HTR-8/SVneo (cell line): Measurements from ENCODE around the gene EPB41L4B.
A peak's percentile ranks its signal among the peaks of the same experiment; 100 is the strongest.

Experiments
- DNase-seq: peaks from one replicate; pipeline ENCODE4 v3.0.0; 2011; ENCODE audit warnings: low spot score, mixed read lengths; ENCODE audit not compliant: insufficient read length
- FAIRE-seq: peaks from 2 replicates; lab custom pipeline; 2011; peaks lifted over from hg19 to GRCh38; lab: Jason Lieb, UNC

EPB41L4B gene

DNA sequence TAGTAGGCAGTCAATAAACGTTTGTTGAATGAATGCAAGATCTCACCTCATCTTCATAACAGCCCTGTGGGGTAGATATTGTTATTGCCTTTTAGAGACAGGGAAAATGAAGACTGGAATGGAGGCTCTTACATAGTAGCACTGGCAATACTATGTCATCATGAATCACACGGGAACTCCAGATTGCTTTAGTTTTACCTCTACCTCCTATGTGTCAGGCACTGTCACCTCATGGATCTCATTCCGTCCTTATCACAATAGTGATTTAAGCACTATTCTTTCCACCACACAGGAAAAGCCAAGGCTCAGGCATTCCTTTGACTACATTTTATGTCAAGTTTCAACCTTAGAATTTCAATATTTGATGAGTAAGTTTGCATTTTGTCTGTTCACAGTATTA lies 2.9 kb upstream of the EPB41L4B start:
- DNase-seq (no peak), FAIRE-seq (no peak)

DNA sequence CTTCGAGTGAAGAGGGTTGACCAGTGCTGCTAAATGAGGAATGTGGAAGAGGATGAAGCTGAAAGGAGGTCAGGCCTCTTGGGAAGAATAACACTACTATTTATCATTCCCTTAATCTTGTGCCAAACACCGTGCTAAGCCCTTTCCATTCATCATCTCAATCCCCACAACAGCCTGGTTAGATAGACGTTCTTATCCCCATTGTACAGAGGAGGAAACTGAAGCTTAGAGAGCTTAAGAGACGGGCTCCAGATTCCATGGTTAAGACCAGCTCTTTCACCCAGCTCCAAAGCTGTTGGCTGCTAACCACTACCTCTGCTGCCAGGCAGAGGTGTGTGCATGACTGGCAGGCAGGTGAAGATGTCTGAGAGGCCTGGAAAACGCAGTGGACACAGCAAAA lies 868 bp upstream of the EPB41L4B start:
- FAIRE-seq (no peak), DNase-seq (no peak)

DNA sequence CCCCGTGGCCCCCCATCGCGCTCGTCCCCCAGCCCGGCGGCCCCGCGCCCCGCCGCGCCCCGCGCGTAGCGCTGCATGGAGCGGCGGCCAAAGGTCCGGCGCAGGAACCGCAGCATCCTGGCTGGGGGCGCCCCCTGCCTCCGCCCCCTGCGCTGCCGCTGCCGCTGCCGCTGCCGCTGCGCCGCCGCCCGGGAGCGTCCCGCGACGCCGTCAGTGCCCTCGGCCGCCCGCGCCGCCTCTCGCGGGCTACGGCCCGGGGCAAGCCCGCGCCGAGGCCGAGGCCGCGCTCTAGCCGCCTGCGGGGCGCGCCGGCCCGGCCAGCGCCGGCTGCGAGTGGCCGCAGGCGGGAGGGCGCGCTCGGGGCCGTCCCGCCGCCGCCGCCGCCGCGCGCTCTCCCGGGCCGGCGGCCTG lies 523 bp downstream of the EPB41L4B start:
- no peak for FAIRE-seq

DNA sequence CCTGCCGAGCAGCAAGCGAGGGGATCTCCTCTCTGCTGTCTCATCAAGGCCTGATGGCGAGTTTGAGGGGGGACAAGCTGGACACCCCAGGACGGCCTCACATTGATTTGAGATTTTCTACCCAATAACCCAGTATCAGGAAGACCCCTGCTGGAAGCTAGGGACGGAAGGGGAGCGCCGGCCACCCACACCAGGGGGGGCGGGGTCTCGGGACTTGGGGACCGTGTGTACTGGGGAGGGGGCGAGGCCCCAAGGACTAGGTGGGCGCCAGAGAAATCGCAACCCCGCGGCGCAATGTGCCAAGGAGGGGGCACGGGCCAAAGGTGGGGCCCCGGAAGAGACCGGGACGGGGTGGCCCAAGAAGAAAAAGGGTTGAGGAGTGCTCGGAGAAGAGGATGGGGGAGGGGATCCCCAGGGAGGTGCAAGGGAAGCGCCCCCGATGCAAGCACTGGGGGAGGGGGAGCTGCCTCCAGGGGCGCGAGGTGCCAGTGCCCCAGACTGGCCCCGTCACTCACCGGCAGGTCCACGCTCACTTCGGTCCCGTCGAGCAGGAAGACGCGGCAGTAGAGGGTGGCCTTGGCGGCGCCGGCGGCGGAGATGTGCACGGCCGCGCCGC lies 1.1 kb downstream of the EPB41L4B start:
- FAIRE-seq = peak; percentile 68
- DNase-seq = no peak

More for the DNA sequence above, 523 bp downstream of the EPB41L4B start:
- no peak for DNase-seq

DNA sequence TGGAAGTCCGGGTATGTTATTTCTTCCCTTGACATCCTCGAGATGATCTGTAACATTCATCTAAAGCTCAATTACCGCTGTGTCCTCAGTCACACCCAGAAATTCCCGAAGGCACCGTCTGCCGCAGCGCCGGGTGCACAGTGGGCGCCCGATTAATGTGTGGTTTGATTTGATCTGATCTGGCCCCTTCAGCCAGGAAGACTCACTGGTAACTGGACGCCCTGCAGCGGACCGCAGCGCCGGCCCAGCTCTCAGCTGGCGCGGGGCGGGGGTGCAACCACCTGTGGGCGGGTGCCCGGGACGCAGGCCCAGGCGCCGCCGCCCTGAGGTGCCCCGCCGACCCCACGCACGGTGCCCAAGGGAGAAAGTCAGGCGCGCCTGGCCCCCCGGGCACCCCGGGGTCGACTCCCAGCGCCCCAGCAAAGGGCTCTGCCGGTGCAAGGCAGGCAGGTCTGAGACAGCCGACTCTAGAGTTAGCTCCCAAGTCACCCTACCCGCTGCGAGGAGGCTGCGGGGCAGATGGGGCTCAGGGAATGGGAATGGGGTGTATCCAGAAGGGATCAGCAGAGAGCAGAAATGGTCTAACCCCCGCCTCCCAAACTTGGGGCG lies 1.7 kb downstream of the EPB41L4B start:
- FAIRE-seq = no peak
- no peak for DNase-seq

DNA sequence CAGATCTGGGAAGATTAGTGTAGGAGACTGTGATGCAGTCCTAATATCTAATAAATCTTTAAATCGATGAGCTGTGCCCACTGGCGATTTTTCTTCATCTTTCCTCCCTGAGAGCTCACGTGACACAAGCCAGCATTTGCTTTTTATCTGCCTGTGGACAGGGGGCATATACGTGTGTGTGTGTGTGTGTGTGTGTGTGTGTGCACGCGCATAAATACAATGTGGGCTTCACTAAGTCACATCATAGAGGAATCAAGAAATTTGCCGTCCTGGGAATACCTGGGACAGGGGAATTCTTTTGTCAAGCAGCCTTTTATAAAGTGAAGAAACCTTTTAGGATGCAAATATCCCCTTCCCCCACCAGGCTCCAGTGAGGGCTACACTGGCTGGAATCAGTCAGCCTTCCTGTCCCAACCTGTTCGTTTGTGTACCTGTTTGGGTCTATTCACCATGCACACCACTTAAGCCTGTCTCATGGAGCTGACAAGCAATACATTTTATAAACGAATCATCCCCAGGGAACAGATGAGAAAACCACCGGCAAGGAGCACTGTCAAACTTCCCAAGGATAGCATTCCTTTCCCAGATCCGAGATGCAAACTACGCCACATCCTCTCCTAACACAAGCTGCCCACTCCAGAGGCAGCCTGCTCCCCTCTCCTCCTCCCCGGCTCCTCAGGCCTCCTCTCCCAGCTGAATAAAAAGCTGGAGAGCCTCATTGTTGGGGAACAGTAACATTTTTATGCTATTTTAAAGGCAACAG lies 2.7 kb downstream of the EPB41L4B start:
- no peak for FAIRE-seq
- no peak for DNase-seq

DNA sequence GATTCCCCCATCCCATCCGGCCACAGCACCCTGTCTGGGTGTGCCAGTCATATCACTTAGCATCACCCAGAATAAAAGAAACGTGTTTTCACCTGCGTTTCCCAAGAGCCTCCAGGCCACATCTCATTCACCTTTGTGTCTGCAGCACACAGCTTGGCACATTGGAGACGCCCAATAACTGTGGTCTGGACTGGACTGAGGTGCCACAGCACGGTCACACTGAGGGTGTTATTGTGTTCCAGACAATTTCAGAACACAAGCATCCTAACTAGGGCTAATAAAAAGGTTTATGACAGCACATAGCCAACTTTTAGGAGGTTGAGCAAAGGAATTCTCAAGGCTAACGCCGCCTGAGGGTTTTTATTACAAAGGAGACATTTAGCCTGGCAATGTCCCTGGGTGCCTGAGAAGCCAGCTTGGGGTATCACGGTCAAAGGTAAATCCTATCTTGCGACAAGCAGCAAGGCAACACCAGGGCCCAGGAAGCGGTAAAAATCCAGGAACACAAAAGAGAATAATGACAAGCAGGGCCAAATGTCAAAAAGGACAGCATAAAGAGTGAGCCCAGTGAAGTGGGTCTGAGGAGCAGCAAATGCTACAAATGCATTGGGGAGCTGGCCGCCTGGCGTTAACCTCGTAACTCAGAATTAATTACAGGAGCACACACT lies 3.4 kb downstream of the EPB41L4B start:
- FAIRE-seq (no peak), DNase-seq (no peak)

DNA sequence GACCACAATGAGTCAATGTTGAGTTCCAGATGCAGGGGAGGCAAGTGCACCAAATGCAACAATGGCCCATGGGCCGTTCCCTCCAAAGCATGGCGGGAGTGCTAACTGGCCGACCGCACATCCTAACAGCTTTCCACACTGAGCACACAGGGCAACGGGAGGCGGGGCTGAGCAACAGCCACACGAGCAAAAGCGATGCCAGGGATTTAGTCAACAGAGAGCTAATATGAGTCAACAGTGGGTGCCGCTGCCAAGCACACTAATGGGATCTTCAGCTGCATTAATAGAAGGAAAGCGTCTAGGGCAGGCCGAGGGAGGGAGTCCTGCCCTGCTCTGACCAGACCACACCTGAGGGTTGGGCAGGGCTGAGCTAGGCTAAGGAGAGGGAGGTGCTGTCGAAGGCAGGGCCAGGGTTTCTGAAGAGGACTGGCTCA lies 4.6 kb downstream of the EPB41L4B start:
- DNase-seq = no peak
- no peak for FAIRE-seq

DNA sequence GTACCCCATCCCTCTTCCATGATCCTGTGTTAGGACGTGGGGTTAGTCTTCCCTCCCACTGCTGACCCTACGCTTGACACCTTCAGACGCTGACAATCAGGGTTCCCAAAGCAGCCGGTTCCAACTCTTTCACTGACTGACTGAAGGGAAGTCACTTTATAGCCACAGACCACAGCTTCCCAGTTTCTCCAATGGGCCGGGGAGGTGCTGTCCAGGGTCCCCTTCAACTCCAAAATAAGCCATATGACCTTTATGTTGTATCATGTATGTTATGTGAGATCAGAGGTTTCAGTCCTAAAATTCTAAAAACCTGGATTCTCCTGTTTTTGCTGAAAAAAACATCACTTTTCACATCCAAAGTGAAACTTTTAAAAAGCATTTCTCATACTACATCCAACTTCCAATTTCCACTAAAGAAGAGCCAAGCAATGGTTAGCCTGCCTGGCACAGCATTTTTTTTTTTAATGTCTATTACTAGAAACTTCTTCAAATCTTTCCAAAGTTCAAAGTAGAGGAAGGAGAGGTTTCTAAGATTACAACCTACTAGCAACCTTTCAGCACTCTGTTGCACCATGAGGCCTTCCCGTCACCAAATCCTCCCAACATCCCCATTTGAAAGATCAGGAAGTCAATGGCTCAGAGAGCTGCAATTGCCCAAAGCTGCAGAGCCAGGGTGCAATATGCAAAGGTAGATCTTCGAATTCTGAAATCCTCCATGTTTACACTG lies 5.2 kb downstream of the EPB41L4B start:
- no peak for DNase-seq
- no peak for FAIRE-seq

DNA sequence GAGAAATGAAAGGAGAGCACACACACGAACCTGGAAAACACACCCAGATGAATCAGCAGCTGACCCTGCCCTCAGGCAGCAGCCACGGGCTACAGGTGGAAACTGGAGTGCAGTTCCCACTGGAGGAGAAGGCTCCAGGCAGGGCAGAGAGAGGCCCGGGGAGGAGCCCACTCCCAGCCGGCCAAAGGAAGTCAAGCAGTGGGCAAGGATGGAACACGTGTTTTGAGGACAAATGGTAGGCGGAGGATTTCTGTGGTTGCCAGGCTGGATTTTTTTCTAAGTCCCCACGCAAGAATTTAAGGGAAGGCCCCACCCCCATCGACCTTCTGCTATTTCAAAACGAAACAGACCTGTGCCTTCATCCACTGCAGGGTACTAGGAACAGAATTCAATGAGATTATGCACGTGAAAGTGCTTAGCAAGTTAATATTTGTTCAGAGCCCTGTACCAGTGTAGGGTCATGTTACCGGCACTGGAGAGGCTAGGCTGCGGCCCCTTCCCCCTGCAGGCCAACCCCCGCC lies 6.8 kb downstream of the EPB41L4B start:
- no peak for FAIRE-seq
- DNase-seq = no peak

DNA sequence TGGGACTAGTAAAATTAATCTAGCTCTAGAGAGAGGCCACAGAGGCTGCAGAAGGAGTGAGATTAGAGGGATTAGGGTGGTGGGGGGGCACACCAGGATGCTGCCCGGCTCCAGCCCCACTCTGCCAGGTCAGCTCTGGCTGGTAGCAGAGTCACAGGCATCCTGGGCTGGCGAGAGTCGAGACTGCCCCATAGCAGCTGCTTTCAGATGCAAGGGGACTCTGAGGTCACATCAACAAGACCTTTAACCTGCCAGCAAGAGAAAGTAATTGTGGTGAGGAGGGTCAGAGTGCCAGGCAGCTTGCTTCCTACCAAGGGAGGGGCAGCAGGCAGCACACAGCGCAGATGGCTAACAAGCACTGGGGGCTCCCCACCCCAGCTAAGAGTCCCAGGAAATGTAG lies 7.5 kb downstream of the EPB41L4B start:
- DNase-seq = no peak
- FAIRE-seq = no peak

DNA sequence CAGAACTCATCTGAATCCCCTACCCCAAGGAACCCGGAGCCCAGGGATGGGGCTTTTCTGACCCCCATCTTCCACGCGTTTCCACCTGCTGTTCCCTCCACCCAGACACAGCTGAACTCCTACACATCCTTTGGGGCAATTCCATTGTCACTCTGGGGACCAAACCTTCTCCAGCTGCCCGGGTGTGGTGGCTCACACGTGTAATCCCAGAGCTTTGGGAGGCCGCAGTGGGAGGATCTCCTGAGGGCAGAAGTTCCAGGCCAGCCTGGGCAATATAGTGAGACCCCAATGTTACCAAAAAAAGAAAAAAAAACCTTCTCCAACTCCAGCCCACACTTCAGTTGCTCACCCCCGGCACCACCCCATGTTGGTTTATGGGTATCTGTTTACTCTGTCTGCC lies 8.1 kb downstream of the EPB41L4B start:
- FAIRE-seq (no peak), DNase-seq (no peak)

DNA sequence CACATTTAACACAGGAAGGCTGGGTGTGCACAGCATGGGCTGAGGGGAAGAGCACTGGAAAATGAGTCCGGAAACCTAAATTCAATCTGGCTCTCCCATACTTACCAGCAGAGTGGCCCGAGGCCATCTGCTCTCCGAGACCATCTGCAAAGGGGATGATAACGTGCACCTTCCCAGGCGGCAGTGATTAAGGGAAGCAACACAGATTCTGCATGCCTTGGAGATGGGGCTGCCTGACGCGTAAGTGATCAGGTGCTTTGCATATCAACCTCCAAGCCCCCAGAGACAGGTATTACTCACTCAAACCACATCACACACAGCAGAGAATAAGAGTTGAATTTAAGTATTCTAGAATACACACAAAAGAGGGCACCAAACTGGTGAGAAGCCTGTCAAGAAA lies 9.1 kb downstream of the EPB41L4B start:
- FAIRE-seq (no peak), DNase-seq (no peak)

DNA sequence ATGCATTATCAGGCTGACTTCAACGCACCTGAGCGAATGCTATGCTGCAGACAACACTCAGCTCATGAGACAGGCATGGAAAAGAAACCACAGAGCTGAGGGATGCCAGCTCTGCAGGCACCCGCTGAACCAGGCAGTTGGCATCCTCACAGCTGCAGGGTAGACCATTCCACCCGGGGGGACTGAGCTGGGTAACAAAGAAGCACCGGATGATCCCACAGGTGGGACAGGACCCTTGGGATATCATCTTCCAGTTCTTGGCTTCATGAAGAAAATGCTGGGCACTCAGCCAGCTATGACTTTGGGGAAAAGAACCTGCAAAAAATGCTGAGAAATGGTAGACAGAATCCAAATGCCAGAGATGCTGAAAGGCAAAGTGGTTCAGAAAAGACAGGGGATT lies 9.6 kb downstream of the EPB41L4B start:
- no peak for DNase-seq
- FAIRE-seq = no peak

DNA sequence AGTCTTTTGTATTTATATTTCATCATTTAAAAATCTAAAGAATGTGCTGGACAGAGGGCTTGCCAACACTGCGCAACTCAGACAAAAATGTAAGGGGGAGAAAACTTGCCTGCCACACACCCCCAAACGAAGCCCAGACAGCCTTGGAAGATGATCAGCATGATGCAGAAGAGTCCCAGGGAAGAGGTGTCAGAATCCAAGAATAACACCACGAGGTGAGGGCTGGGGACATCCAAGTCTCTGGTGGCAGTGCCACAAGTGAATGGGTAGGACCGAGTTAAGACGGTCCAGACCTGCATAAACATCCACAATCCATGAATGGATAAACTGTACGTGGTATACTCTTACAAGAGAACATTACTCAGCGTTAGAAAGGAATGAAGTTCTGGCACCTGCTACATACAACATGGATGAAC lies 10.4 kb downstream of the EPB41L4B start:
- FAIRE-seq = no peak

DNA sequence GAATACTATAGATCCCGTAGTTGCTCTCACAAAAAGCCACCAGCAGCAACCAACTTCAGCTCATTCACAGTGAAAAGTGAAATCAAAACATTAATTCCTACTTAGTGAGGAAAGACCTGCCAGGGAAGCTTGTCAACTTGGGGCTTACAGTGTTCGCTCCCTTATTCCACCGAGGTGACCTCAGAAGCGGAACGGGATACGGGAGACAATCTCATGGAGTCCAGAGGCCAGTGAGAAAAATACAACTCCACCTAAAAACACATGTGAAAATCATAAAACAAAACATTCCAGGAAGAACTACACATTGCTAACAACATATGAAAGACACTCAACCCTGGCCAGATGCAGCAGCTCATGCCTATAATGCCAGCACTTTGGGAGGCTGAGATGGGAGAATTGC lies 11.6 kb downstream of the EPB41L4B start:
- FAIRE-seq = no peak
- DNase-seq = no peak

More for the DNA sequence above, 10.4 kb downstream of the EPB41L4B start:
- no peak for DNase-seq

DNA sequence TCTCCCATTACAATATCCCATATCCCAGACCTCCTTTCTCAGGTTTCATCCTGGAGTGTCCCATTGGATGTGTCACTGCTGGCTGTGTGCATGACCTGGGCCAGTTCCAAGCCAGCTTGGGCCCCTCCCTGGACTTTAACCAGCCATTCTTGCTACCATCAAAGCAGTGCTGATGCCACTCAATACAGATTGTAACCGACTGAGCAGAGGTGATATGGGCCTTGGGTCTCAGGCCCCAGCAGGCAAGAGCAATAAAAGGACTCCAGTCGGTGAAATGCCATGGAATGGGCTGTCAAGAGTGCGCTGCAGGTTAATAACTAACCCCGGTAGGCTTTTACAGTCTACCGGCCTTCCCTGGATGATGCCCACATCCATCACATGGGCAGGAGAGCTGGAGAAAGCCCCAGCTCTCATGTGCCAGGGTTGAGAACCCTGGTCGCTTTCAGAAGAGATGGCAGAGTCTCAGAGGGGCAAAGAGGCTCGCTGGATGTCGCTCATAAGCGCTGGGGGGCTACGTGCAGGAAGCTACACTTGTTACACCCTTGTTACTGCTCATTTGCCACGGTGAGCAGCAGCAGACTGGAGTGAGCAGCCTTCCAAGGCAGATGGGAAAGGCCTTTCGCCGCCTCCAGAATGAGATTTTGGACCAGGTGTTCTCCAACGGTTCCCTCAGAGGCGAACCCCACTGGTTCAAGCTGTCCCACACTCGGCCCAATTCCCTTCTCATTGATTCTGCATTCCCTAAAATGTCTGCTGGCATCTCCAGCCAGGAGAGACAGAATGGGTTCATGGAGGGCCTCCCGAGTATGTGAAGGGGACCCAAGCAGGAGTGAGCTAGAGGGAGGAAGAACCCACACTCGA lies 13.2 kb downstream of the EPB41L4B start:
- no peak for FAIRE-seq
- DNase-seq = no peak

DNA sequence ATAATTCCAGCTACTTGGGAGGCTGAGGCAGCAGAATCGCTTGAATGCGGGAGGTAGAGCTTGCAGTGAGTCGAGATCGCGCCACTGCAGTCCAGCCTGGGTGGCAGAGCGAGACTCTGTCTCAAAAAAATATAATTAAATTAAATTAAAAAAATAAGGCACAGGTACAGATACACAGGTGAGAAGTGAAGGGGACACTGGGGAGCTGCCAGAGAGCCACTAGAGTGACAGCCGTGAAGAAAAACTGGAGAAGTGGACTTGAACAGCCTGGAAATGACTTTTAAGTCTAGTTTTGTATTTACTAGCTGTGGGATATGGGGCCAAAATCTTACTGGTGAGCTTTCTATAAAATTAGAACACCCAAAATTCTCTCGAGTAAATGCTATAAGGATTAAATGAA lies 15.1 kb downstream of the EPB41L4B start:
- FAIRE-seq (no peak), DNase-seq (no peak)

DNA sequence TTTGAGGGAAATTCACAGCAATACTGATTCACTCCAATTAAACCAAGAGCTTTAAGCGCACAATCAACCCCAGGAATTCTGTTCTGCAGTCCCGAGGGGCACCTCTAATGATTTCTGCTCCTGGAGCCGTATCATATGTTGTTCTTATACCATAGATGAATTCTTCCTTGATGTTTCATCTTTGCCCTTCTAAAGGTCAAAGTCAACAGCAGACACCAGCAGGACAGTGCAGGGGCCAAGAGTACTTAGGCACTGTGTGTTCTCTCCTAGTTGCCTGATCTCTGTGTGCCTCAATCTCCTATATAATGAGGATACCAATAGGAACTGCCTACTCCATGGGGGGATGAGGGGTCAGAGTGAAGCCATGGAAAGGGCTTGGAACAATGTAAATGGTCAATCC lies 16.5 kb downstream of the EPB41L4B start:
- DNase-seq (no peak), FAIRE-seq (no peak)
